ENCODE data around the gene TRMT10B. TPM values are rescaled to one million over a fixed set of nuclear protein-coding genes. Genes with fewer than 3 reads are reported as not detected.

TRMT10B gene
- total RNA-seq, 1 experiment from 2014 or later = 5.7 TPM

- H3K4ac ChIP-seq (ENCODE audit: low read depth, low read length) = no peak within 1 kb of the TSS
- H3K27me3 ChIP-seq (ENCODE audit: insufficient read depth, low read length) = no peaks in the 10 kb centered on the region
- Mint-ChIP-seq H3K36me3 (ENCODE audit: insufficient read depth in 1 of 3, low read depth in 3 of 3) (no peaks in the 10 kb centered on the region; a peak in 1 of 7 replicates), H3K4me1 (peaks cover 23 to 25% of the 10 kb centered on the region in 2 experiments), H3K9me3 (no peaks in the 10 kb centered on the region), H3K27me3 (ENCODE audit: low read depth) (peaks cover 7% of the 10 kb centered on the region), H3K4me3 (peak within 1 kb of the TSS; percentile 97 to 98), H3K27ac (peak within 1 kb of the TSS; percentile 91 to 98 (median 92); a peak in 5 of 7 replicates)
- H2BK15ac ChIP-seq (ENCODE audit: low read depth, low read length) = no peak within 1 kb of the TSS; the same call in 1 of the 2 replicates
- H4K91ac ChIP-seq (ENCODE audit: insufficient read length, low read depth, low read length) = no peak within 1 kb of the TSS
- H2AFZ ChIP-seq (ENCODE audit: low read length) = peak within 1 kb of the TSS; percentile 57
- peak within 1 kb of the TSS; percentile 99 for H3K4me2 ChIP-seq (ENCODE audit: insufficient read depth, insufficient read length, low read length)
- no peaks in the 10 kb centered on the region for H3K9me3 ChIP-seq (ENCODE audit: control insufficient read depth, low read depth, low read length)
- H3K23me2 ChIP-seq (ENCODE audit: insufficient read length, low read depth, low read length, poor library complexity, severe bottlenecking) = peaks cover 11% of the 10 kb centered on the region
- H4K20me1 ChIP-seq (ENCODE audit: control insufficient read depth, insufficient read depth, insufficient read length) = no peaks in the 10 kb centered on the region
- no peak within 1 kb of the TSS for H4K8ac ChIP-seq (replicated peaks; ENCODE audit: insufficient read length, low read depth, low read length)
- peak within 1 kb of the TSS; percentile 85; the same call in 1 of the 2 replicates for H3K14ac ChIP-seq (ENCODE audit: insufficient read depth, low read length)
- no peak within 1 kb of the TSS for H3K23ac ChIP-seq (ENCODE audit: insufficient read length, low read depth, low read length)
- WGBS (ENCODE audit: extremely low coverage, insufficient read length, low lambda C conversion rate) = no CpG with 5 or more reads among the region's 72 CpGs
- peak within 1 kb of the TSS; percentile 77 for H3K9ac ChIP-seq (ENCODE audit: extremely low read depth, insufficient read length, low read length)
- no peak for TF ChIP-seq CTCF (conservative IDR thresholded peaks at IDR 0.05)
- no peak within 1 kb of the TSS for H2AK5ac ChIP-seq (ENCODE audit: insufficient read length, low read length)
- no peak within 1 kb of the TSS for H4K5ac ChIP-seq (ENCODE audit: insufficient read length, low read depth, low read length)
- H2BK20ac ChIP-seq (ENCODE audit: low read depth, low read length, poor library complexity, severe bottlenecking) = no peak within 1 kb of the TSS
- H3K27ac ChIP-seq (ENCODE audit: insufficient read length, low read depth, low read length) = no peak within 1 kb of the TSS
- peak; percentile 91 for DNase-seq
- H3K79me1 ChIP-seq (ENCODE audit: insufficient read depth, low read depth, low read length, poor library complexity, severe bottlenecking) = no peaks in the 10 kb centered on the region
- H3K4me1 ChIP-seq (ENCODE audit: insufficient read depth, low read length) = peaks cover 2% of the 10 kb centered on the region
- no peak within 1 kb of the TSS for H2BK120ac ChIP-seq (ENCODE audit: low read depth, low read length, poor library complexity, severe bottlenecking)
- no peak within 1 kb of the TSS for H3T11ph ChIP-seq (ENCODE audit: low read length)
- H3K79me2 ChIP-seq (ENCODE audit: insufficient read depth, low read length) = peaks cover 7% of the 10 kb centered on the region; the same call in 1 of the 2 replicates
- H3K18ac ChIP-seq (ENCODE audit: insufficient read length, low read depth, low read length) = peak within 1 kb of the TSS; percentile 69
- no peak within 1 kb of the TSS for H3K56ac ChIP-seq (ENCODE audit: insufficient read length, low read depth, low read length)
- no peak within 1 kb of the TSS for H2BK12ac ChIP-seq (ENCODE audit: insufficient read length, low read depth, low read length)
- H2BK5ac ChIP-seq (ENCODE audit: insufficient read length, low read length) = no peak within 1 kb of the TSS
Observed at GRCh38 chr9:37800631-37801286, 47.2 kb downstream of the TRMT10B start, which contains the start of gene DCAF10. DCAF10 (plus strand) TSS chr9:37800797; CDS start chr9:37800867, 70 bp downstream.
